GM13977 (cell line): ENCODE results near the gene C1GALT1.

Experiments used
- DNase-seq: peaks from one replicate; pipeline ENCODE4 v3.0.0; 2012; ENCODE audit warnings: low spot score
- in situ Hi-C: fragments of 300-500 bp; cut with MboI; formaldehyde crosslinking; loops from one replicate; pipeline ENCODE4 v1.12.0; 2022; ENCODE audit warnings: low sequenced_read_pairs, low pct_unique_long_range_greater_than_20kb, mixed read lengths, inconsistent platforms; ENCODE audit not compliant: unreplicated experiment
- TF ChIP-seq, protein P1 (sequence below): IDR thresholded peaks from 2 replicates; pipeline ENCODE4 v1.5.1; 2012; ENCODE audit warnings: mild to moderate bottlenecking, control low read depth; ENCODE audit not compliant: insufficient read depth; ENCODE audit errors: extremely low read depth, missing control alignments

Gene C1GALT1

DNA sequence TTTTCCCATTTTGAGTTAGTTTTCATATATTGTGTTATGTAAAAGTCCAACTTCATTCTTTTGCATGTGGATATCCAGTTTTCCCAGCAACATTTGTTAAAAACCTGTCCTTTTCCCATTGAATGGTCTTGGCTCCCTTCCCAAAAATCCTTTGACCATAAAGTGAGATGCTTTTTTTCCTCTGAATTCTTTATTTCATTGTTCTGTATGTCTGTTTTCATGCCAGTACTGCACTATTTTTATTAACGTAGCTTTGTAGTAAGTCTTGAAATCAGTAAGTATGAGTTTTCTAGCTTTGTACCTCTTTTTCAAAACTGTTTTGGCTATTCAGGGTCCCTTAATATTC, 20.0 kb downstream of the C1GALT1 start:
- no peak for DNase-seq
- in situ Hi-C loops, result no loop called here
- TF ChIP-seq, protein P1, sequence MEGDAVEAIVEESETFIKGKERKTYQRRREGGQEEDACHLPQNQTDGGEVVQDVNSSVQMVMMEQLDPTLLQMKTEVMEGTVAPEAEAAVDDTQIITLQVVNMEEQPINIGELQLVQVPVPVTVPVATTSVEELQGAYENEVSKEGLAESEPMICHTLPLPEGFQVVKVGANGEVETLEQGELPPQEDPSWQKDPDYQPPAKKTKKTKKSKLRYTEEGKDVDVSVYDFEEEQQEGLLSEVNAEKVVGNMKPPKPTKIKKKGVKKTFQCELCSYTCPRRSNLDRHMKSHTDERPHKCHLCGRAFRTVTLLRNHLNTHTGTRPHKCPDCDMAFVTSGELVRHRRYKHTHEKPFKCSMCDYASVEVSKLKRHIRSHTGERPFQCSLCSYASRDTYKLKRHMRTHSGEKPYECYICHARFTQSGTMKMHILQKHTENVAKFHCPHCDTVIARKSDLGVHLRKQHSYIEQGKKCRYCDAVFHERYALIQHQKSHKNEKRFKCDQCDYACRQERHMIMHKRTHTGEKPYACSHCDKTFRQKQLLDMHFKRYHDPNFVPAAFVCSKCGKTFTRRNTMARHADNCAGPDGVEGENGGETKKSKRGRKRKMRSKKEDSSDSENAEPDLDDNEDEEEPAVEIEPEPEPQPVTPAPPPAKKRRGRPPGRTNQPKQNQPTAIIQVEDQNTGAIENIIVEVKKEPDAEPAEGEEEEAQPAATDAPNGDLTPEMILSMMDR, result no peak

DNA sequence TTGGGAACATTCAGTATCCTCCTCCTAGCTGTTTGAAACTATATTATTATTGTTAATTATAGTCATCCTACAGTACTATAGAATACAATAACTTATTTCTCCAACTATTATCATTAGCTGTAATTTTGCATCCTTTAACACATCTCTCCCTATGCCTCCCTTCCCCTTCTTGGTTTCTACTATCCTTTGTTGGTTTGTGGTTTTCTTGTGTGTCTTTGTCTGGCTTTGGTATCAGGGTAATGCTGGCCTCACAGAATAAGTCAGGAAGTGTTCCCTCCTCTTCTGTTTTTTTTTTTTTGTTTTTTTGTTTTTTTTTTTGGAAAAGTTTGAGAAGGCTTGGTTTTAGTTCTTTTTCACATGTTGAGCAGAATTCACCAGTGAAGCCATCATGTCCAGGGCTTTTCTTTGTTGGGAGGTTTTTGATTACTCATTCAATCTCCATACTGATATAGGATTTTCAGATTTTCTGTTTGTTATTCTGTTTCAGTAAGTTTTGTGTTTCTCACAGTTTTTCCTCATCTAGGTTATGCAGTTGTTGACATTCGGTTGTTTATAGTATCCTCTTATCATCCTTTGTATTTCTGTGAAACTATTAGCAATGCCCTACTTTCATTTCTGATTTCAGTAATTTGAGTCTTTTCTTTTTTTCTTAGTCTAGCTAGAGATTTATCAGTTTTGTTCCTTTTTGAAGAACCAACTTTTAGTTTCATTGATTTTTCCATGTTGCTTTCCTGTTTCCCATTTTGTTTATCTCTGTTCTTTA, 21.6 kb downstream of the C1GALT1 start:
- in situ Hi-C loops, result no loop called here
- DNase-seq, result no peak
- TF ChIP-seq, protein P1, result no peak

DNA sequence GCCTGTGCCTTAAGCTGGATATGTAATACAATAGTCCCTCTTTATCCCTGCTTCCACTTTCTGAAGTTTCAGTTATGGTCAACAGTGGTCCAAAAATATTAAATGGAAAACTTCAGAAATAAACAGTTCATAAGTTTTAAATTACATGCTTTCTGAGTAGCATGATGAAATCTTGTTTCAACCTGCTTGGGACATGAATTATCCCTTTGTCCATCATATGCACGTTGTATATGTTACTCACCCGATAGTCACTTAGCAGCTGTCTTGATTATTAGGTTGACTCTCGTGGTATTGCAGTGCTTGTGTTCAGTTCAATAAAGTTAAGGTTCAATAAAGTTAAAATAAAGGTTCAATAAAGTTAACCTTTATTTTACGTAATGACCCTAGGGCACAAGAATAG, 25.5 kb downstream of the C1GALT1 start:
- in situ Hi-C loops, result no loop called here
- TF ChIP-seq, protein P1, result no peak
- DNase-seq, result no peak

DNA sequence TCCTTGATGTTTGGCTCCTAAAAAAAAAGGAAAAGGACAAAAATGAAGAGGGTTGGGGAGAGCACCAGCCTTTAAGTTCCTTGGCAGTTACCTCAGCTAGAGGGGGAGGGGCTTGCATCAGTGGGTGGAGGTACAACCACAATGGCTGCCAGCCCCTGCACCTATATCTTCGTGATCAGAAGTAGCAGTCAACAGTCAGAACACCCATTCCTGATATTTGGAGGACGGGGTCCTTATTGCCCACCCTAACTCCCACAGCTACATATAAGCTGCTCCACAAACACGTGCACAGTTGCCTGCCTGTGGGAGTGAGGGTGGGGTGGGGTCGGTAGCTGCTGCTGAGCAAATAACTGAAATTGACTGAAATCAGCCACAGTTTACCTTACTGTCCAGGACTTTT, 26.2 kb downstream of the C1GALT1 start:
- in situ Hi-C loops, result no loop called here
- TF ChIP-seq, protein P1, result no peak

DNA sequence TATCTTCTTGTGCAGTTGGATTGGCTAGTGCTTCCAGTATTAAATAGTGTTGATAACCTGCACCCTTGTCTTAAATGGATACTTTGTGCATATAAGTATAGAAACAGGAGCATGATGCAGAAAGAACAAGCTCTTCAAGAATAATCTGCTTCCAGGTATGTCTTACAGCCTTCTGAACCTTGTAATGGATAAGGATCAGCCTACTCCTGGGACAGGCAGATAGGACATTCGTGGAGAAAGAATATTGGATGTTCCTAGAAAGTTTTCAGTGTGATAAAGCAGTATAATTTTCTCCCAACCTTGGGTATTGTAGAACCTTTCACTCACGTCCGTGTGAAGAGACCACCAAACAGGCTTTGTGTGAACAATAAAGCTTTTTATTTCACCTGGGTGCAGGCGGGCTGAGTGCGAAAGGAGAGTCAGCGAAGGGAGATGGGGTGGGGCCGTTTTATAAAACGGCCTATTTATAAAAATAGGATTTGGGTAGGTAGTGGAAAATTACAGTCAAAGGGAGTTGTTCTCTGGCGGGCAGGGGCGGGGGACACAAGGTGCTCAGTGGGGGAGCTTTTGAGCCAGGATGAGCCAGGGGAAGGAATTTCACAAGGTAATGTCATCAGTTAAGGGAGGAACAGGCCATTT, 27.2 kb downstream of the C1GALT1 start:
- DNase-seq, result no peak
- TF ChIP-seq, protein P1, result no peak
- in situ Hi-C loops, result no loop called here

More for the DNA sequence above, 26.2 kb downstream of the C1GALT1 start:
- no peak for DNase-seq

DNA sequence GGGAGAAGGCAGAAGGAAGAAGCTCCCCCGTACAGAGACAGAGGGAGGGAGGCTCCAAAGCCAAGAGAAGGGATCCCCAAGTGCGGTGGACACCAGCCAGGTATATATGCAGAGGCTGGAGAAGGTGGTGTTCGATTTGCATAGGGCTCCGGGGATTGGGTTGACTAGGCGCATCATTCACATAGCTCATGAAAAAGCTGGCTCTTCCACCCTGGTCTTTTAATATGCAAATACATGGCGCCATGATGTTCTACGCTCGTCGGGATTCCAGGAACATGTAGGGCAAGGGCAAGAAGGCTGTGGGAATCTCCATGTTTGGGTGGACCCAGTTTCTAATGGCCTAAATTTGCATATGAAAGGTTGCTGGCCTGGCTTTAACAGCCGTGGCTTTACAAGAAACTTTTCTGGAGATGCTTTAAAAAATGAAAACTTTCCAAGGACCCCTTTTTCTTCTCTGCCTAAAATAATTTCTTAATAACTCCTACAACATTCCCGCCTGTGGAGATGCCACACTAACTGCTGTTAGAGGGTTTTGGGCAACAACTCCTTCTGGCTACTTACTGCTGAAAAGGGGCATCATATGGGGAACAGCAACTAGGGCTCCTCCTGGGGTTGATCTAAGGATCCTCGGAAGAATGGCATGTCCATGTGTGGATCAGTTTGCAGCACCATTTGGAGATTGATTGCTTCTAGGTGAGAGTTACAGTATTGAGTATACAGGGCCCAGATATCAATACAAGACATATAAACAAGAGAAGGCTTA, 28.3 kb downstream of the C1GALT1 start:
- in situ Hi-C loops, result no loop called here
- DNase-seq, result no peak
- TF ChIP-seq, protein P1, result no peak
